Measurements from ENCODE around the gene CDK4. TPM values are rescaled to one million over a fixed set of nuclear protein-coding genes. Genes with fewer than 3 reads are reported as not detected.

The CDK4 gene
- total and polyA plus RNA-seq, 2 of the 13 experiments (the other 11 are each of a cell fraction or from before 2014, with no cell fraction given), result 191 to 209 TPM

- TF ChIP-seq ZXDC (CRISPR knock-in tag; IDR thresholded peaks at IDR 0.05) (no peak), CCAR2 (optimal IDR thresholded peaks at IDR 0.05; ENCODE audit: low read depth, low read length) (peak; percentile 14), SALL2 (CRISPR knock-in tag; IDR thresholded peaks at IDR 0.05) (peak; percentile 98), SPEN (CRISPR knock-in tag; IDR thresholded peaks at IDR 0.05; ENCODE audit: low read depth) (peak; percentile 94), ZNF3 (CRISPR knock-in tag; IDR thresholded peaks at IDR 0.05) (no peak), PHF20 (CRISPR knock-in tag; IDR thresholded peaks at IDR 0.05) (peak; percentile 90), ZBTB49 (CRISPR knock-in tag; IDR thresholded peaks at IDR 0.05; ENCODE audit: borderline replicate concordance) (peak; percentile 75), U2AF2 (IDR thresholded peaks at IDR 0.05; ENCODE audit: low read depth, low read length) (peak; percentile 98), GMEB1 (CRISPR knock-in tag; IDR thresholded peaks at IDR 0.05; ENCODE audit: borderline replicate concordance) (peak; percentile 87), ZNF597 (CRISPR knock-in tag; IDR thresholded peaks at IDR 0.05) (no peak), SP5 (CRISPR knock-in tag; IDR thresholded peaks at IDR 0.05; ENCODE audit: borderline replicate concordance, low read depth) (peak; percentile 92), ARID5B (CRISPR knock-in tag; IDR thresholded peaks at IDR 0.05) (peak; percentile 84), PPARG (CRISPR knock-in tag; conservative IDR thresholded peaks at IDR 0.05) (0 out of 2 replicates have a peak, but pooled peaks have one; percentile 23), KLF15 (CRISPR knock-in tag; IDR thresholded peaks at IDR 0.05; ENCODE audit: borderline replicate concordance) (no peak), ZNF101 (CRISPR knock-in tag; IDR thresholded peaks at IDR 0.05; ENCODE audit: borderline replicate concordance, low read depth) (peak; percentile 84; the same call in 1 of the 2 replicates)
Observed at GRCh38 chr12:57751788-57752667, at the start of gene CDK4 (continued).
